ENCODE measurements around the gene IL17REL. TPM values are rescaled to one million over a fixed set of nuclear protein-coding genes. Genes with fewer than 3 reads are reported as not detected.

Gene IL17REL
- total and polyA plus RNA-seq, 2 of the 13 experiments (the other 11 are each of a cell fraction or from before 2014, with no cell fraction given): not detected

GRCh38 chr22:49967706-49968208 lies 44.8 kb downstream of the IL17REL start (continued):
- TF ChIP-seq NFYC (CRISPR knock-in tag; IDR thresholded peaks at IDR 0.05): 0 out of 2 replicates have a peak, but pooled peaks have one; percentile 10
- no peak for TF ChIP-seq CSRNP2 (CRISPR knock-in tag; conservative IDR thresholded peaks at IDR 0.05; ENCODE audit: low read depth)
- no peak for TF ChIP-seq THAP8 (CRISPR knock-in tag; IDR thresholded peaks at IDR 0.05; ENCODE audit: borderline replicate concordance)
- no peak for TF ChIP-seq ZFAT (CRISPR knock-in tag; conservative IDR thresholded peaks at IDR 0.05)
- 0 out of 2 replicates have a peak, but pooled peaks have one; percentile 16 for TF ChIP-seq ZNF788 (CRISPR knock-in tag; IDR thresholded peaks at IDR 0.05; ENCODE audit: borderline replicate concordance)
- TF ChIP-seq ZNF570 (CRISPR knock-in tag; IDR thresholded peaks at IDR 0.05; ENCODE audit: borderline replicate concordance): no peak
- no peak for TF ChIP-seq ZIK1 (CRISPR knock-in tag; IDR thresholded peaks at IDR 0.05; ENCODE audit: borderline replicate concordance, low read depth)
- no peak for TF ChIP-seq ELF4 (CRISPR knock-in tag; IDR thresholded peaks at IDR 0.05; ENCODE audit: borderline replicate concordance)
- no peak for TF ChIP-seq ZNF781 (CRISPR knock-in tag; IDR thresholded peaks at IDR 0.05; ENCODE audit: borderline replicate concordance, not compliant biosample characterization)
- TF ChIP-seq GLI4 (CRISPR knock-in tag; IDR thresholded peaks at IDR 0.05; ENCODE audit: borderline replicate concordance): no peak
- no peak for TF ChIP-seq ZFP41 (CRISPR knock-in tag; IDR thresholded peaks at IDR 0.05; ENCODE audit: borderline replicate concordance)
- no peak for TF ChIP-seq CREB3 (CRISPR knock-in tag; IDR thresholded peaks at IDR 0.05)
- no peak for TF ChIP-seq AKNA (CRISPR knock-in tag; IDR thresholded peaks at IDR 0.05; ENCODE audit: borderline replicate concordance)
- no peak for TF ChIP-seq KDM6A (CRISPR knock-in tag; IDR thresholded peaks at IDR 0.05; ENCODE audit: low read depth)
- no peak for TF ChIP-seq ZNF678 (CRISPR knock-in tag; IDR thresholded peaks at IDR 0.05)
- TF ChIP-seq TEF (CRISPR knock-in tag; IDR thresholded peaks at IDR 0.05): no peak
- no peak for TF ChIP-seq ZSCAN31 (CRISPR knock-in tag; IDR thresholded peaks at IDR 0.05; ENCODE audit: low read depth)
- TF ChIP-seq ZNF510 (CRISPR knock-in tag; IDR thresholded peaks at IDR 0.05; ENCODE audit: low read depth): no peak
- TF ChIP-seq ZNF224 (CRISPR knock-in tag; IDR thresholded peaks at IDR 0.05): peak; percentile 86; the same call in 1 of the 2 replicates
- no peak for TF ChIP-seq NCOA2 (CRISPR knock-in tag; IDR thresholded peaks at IDR 0.05)
- TF ChIP-seq MIER3 (CRISPR knock-in tag; IDR thresholded peaks at IDR 0.05; ENCODE audit: borderline replicate concordance): peak; percentile 20; the same call in 1 of the 2 replicates
- no peak for TF ChIP-seq ZNF564 (CRISPR knock-in tag; IDR thresholded peaks at IDR 0.05)

Data from HepG2 (cell line).